Posterior cingulate gyrus (tissue), 11 donors: Measurements from ENCODE around the gene TRIP10.
"Not testable (repeated sequence)": the region's sequence is repeated elsewhere in the genome, so short reads cannot be mapped to it uniquely, and the experiment has no call there.

Source experiments
- DNase-seq, 10 donors: peaks; one replicate each; pipeline versions ENCODE4 v3.0.0 to v3.0.0-alpha.2; 2020 to 2021; ENCODE audit warnings: mixed read lengths in 3 of 10
- intact Hi-C: fragments of 100-400 bp; cut with DNase I; formaldehyde crosslinking; loops from one replicate; pipeline ENCODE4 v1.15.1; 2023

Gene TRIP10

GRCh38 chr19:6737873-6738786 is 1.4 kb upstream of the TRIP10 start:
- DNase-seq, result peak in 8 of 10 donors; percentile 57 to 95 (median 68)
- intact Hi-C loops, result loop anchor here (1.0 to 5.0 kb wide), 2 partner anchors 125 to 211 kb away; no protein-coding TSS in a partner anchor

GRCh38 chr19:6738787-6739389 is 592 bp upstream of the TRIP10 start:
- DNase-seq, result peak in 2 of 10 donors; percentile 74 to 85
- intact Hi-C loops, result loop anchor here (1.0 to 5.0 kb wide), 2 partner anchors 124 to 212 kb away; no protein-coding TSS in a partner anchor

GRCh38 chr19:6739883-6740588 is 556 bp downstream of the TRIP10 start:
- peak in 1 of 10 donors; percentile 61 for DNase-seq
- intact Hi-C loops, result loop anchor here (5.0 kb wide), 1 partner anchor 213 kb away; no protein-coding TSS in a partner anchor

DNA sequence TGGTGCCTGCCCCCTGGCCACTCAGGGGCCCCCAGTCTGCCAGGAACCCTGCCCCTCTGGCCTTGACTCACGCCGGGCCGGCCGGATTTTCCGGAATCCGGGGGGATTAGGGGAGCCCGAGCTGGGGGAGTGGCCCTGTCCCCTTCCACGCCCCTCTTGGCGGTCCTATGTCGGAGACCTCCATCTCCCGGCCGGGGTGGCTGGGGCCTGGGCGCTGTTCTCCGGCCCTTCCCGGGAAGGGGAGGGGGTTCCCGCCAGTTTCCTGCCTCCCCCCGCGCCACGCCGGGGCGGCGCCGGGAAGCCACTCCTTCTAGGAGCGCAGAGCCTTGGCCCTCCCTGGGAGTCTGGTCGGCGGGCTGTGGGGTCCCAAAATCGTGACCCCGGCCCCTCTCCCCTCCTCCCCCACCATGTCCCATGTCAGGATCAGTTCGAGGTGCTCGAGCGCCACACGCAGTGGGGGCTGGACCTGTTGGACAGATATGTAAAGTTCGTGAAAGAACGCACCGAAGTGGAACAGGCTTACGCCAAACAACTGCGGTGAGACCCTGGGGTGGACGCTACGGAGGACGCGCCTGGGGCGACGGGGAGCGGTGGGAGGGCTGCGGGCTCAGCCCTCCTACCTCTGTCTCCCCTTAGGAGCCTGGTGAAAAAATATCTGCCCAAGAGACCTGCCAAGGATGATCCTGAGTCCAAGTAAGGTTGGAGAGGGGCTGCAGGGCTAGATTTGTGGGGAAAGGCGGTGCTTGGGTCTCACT is 1.3 kb downstream of the TRIP10 start:
- intact Hi-C loops, result no loop called here

GRCh38 chr19:6743066-6743465 is 3.6 kb downstream of the TRIP10 start:
- peak in 2 of 10 donors; percentile 16 to 55 for DNase-seq
- intact Hi-C loops, result no loop called here

More for the DNA sequence above, 1.3 kb downstream of the TRIP10 start:
- DNase-seq, result peak in 2 of 10 donors; percentile 66 to 86

- intact Hi-C loops, result no loop called here
- peak in 1 of 10 donors; percentile 1 for DNase-seq
These were observed 4.4 kb downstream of the TRIP10 start for GRCh38 chr19:6743714-6744380.

- peak; percentile 41 to 92 (median 64) for DNase-seq
- intact Hi-C loops, result no loop called here
These were observed 5.2 kb downstream of the TRIP10 start for GRCh38 chr19:6744381-6745301.

DNA sequence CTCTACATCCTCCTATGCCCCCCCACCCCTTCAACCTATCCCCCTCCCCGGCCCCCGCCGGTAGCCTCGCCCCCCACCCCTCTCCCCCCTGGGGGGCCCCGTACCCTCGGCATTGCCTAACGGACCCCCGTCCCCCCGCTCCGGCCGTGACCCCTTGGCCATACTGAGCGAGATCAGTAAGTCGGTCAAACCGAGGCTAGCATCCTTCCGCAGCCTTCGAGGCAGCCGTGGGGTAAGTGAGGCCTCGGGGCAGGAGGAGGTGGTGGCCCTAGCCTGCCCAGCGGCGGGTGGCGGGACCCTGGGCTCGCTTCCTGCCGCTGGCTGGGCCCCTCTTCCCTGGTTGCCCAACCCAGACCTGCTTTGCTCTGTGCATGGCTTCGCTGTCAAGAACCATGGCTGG is 6.5 kb downstream of the TRIP10 start:
- intact Hi-C loops, result no loop called here

GRCh38 chr19:6748543-6748942 is 9.1 kb downstream of the TRIP10 start:
- DNase-seq, result peak in 2 of 10 donors; percentile 4 to 5
- intact Hi-C loops, result not testable (repeated sequence)

More for the DNA sequence above, 6.5 kb downstream of the TRIP10 start:
- DNase-seq, result peak in 1 of 10 donors; percentile 57

- intact Hi-C loops, result no loop called here
These were observed 10.6 kb downstream of the TRIP10 start for GRCh38 chr19:6750062-6750461.

GRCh38 chr19:6751189-6751588 is 11.7 kb downstream of the TRIP10 start:
- intact Hi-C loops, result no loop called here
- peak in 2 of 10 donors; percentile 34 to 55 for DNase-seq

More at GRCh38 chr19:6750062-6750461, 10.6 kb downstream of the TRIP10 start:
- no peak for DNase-seq

DNA sequence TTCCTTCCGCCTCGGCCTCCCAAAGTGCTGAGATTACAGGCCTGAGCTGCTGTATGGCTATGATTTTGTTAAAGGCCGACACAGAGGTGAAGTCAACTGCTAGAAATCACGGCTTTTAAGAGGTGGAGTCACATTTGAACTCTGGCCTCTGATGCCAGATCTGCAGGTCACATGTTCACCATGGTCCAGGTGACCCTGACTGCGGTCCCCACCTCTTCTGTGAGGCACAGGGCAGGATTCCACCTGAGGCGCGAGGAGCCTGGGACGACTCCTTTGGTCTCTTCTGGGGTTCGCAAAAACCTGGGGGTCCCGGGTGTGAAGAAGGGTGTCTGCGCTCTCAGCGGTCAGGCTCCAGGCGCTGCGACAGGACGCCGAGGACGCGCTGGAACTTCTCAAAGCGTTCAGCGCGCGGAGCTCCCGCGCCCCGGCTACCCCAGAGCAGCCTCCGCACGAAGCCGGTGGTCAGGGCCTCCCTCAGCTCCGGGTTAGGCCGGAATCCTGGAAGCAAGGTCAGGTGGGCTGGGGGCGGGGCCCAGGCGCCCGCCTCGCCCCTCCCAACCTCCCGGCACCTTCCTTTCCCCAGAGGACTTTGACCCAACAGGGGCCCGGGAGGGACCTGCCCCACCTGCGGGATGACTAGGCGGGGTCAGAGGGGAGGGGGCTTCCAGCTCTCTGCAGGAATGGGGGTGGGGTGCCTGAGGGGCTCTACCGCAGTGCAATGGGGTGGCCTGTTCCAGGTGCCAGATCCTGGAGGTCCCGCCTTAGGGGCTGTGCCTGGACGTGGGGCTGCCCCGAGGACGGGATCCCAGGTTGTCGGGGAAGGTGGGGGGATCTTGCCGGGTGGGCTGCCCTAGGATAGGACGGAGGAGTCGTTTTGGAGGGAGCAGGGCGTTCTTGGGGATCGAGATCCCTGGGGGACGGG is 13.0 kb downstream of the TRIP10 start:
- intact Hi-C loops, result no loop called here
- DNase-seq, result peak in 2 of 10 donors; percentile 74 to 81

GRCh38 chr19:6753178-6754031 is 13.9 kb downstream of the TRIP10 start:
- intact Hi-C loops, result no loop called here
- peak in 3 of 10 donors; percentile 21 to 81 (median 80) for DNase-seq

DNA sequence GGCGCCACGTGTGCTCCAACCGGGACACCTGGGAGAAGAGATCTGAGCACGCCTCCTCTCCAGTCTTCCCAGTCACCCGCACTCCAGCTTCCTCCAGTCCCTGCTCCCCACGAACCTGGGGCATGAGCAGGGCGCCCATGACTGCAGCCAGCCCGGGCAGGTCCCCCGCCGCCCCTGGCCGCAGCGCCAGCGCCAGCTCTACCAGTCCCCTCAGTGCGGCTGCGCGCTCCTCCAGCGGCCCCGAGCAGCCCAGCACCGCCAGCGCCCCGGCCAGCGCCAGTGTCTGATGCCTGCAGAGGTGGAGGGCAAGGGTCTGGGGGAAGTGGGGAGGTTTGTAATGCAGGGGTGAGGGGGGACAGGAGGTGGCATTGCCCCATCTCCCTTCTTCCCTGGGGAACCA is 14.7 kb downstream of the TRIP10 start:
- peak in 2 of 10 donors; percentile 57 to 71 for DNase-seq
- intact Hi-C loops, result no loop called here

DNA sequence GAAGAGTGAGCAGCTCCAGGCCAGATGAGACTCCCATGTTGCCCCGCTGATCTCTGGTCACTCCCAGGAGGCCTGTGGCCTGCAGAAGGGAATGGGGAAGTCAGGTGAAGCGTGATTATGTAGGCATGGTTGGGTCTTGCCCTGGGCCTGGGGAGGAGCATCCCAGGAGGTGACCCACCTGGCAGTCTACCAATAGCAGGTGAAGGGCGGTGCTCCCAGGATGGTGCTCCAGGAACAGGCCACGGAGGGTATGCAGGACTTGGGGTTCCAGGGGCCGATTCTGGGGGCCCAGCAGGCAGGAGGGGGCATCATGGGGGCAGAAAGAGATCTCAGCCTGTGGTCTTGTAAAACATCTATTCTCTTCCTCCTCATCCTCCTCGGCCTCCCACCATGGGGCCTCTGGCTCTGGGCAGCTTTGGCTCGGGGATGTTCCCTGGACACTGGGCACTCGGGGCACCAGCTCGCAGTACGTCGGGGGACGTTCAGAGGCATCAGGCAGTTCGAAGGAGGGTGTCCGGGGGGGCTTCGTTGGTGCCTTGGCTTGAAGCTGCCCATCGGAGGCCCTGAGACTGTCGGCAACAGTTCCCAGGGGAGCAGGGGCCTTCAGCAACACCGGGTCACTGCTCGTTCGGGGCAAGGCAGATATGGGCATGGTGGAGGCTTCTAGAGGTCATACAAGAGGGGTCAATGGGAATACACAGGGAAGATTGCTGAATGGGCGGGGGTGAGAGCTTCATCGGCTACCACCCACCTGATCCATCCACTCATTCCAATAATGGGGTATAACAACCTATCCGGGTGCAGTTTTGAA is 15.4 kb downstream of the TRIP10 start:
- intact Hi-C loops, result no loop called here
- DNase-seq, result peak in 2 of 10 donors; percentile 24 to 57
